Right lobe of liver (tissue), 6 donors: Measurements from ENCODE around the gene NPM1. TPM values are rescaled to one million over a fixed set of nuclear protein-coding genes. Genes with fewer than 3 reads are reported as not detected.

Source experiments
- ATAC-seq, 4 donors: fragments of 200-7000 bp; cut with Tn5 transposase; one replicate each; pipeline ENCODE4 v1.9.1; 2020; ENCODE audit warnings: mild to moderate bottlenecking in 4 of 4, moderate library complexity in 4 of 4
- DNase-seq, 3 donors: peaks; one replicate each; pipeline ENCODE4 v3.0.0-alpha.2; 2020
- H3K27ac ChIP-seq, 3 donors: fragments of 200-600 bp; one replicate each; pipeline ENCODE4 v1.8.0; 2022
- H3K27me3 ChIP-seq, 2 donors: fragments of 200-600 bp; one replicate each; pipeline ENCODE4 v1.8.0; 2022
- H3K36me3 ChIP-seq, 4 donors: fragments of 200-600 bp; sonication (generic) in 1 of 4; one replicate each; pipeline versions ENCODE4 v1.5.1 to v1.8.0; 2017 to 2022; ENCODE audit warnings: control low read depth in 1 of 4
- H3K4me1 ChIP-seq, 4 donors: fragments of 200-600 bp; sonication (generic) in 1 of 4; one replicate each; pipeline versions ENCODE4 v1.5.1 to v1.8.0; 2017 to 2022; ENCODE audit warnings: control low read depth in 1 of 4
- H3K4me3 ChIP-seq, 3 donors: fragments of 200-600 bp; one replicate each; pipeline ENCODE4 v1.8.0; 2022
- H3K9me3 ChIP-seq, 4 donors: fragments of 200-600 bp; sonication (generic) in 1 of 4; one replicate each; pipeline versions ENCODE4 v1.5.1 to v1.8.0; 2017 to 2022; ENCODE audit warnings: control low read depth in 1 of 4
- POLR2A ChIP-seq: fragments of 450-650 bp; IDR thresholded peaks from one replicate; pipeline ENCODE4 v1.6.1; 2017; ENCODE audit warnings: antibody characterized with exemption, mild to moderate bottlenecking
- WGBS: methylation state at CpG from one replicate; pipeline ENCODE4 v1.1.6; 2018; ENCODE audit warnings: low coverage, low lambda C conversion rate; ENCODE audit not compliant: insufficient coverage; ENCODE audit errors: missing lambda C conversion rate; 5-methylcytosine and 5-hydroxymethylcytosine counted together
- intact Hi-C, 2 donors: fragments of 100-400 bp; cut with DNase I; formaldehyde crosslinking; loops; one replicate each; pipeline versions ENCODE4 v1.11.2 to v1.14.1; 2022
- total RNA-seq, 6 experiments: library from RNA; depleted of rRNA in 2 of 6; stranded (reverse); fragments of >200 nt in 2 of 6; fragmentation: NEBNext Ultra II Directional in 3 of 6; extraction: Animal tissue kit (Norgen Biotek cat#: 25700) in 3 of 6; gene quantifications; one replicate each; pipeline versions ENCODE4 v1.1.0 to v1.2.4, GENCODE V29; 2016 to 2023
- TF ChIP-seq, protein P1 (sequence below), 4 donors: fragments of 200-600 bp in 3 of 4; fragments of 450-650 bp in 1 of 4; IDR thresholded peaks; one replicate each; pipeline versions ENCODE4 v1.5.1 to v1.8.0; 2016 to 2022; ENCODE audit warnings: antibody characterized with exemption in 4 of 4, mild to moderate bottlenecking in 2 of 4
- donor health status: DM: no; HTN: yes; CAD: no.
- donor health status: DM: no; HTN: no; CAD: no.
- donor health status: DM: no; HTN: no; CAD: no.
- donor health status: DM: no; HTN: yes; CAD: no.
- donor health status: DM: no; HTN: yes; CAD: no.

NPM1 gene
- total RNA-seq, 6 experiments from 2014 or later = 196 to 310 (median 258) TPM

DNA sequence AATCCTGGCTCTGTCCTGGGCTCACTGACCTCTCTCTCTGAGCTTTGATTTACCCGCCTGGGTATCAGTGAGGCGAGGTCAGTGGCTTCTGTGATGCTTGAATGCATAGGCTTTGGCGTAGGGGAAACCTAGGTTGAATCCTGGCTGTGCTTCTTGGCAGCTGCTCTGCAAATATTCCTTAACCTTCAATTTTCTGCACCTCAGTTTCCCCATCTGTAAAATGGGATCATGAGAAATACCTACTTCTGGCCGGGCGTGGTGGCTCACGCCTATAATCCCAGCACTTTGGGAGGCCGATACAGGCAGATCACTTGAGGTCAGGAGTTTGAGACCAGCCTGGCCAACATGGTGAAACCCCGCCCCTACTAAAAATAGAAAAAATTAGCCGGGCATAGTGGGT lies 39.0 kb downstream of the NPM1 start:
- no peak for DNase-seq

DNA sequence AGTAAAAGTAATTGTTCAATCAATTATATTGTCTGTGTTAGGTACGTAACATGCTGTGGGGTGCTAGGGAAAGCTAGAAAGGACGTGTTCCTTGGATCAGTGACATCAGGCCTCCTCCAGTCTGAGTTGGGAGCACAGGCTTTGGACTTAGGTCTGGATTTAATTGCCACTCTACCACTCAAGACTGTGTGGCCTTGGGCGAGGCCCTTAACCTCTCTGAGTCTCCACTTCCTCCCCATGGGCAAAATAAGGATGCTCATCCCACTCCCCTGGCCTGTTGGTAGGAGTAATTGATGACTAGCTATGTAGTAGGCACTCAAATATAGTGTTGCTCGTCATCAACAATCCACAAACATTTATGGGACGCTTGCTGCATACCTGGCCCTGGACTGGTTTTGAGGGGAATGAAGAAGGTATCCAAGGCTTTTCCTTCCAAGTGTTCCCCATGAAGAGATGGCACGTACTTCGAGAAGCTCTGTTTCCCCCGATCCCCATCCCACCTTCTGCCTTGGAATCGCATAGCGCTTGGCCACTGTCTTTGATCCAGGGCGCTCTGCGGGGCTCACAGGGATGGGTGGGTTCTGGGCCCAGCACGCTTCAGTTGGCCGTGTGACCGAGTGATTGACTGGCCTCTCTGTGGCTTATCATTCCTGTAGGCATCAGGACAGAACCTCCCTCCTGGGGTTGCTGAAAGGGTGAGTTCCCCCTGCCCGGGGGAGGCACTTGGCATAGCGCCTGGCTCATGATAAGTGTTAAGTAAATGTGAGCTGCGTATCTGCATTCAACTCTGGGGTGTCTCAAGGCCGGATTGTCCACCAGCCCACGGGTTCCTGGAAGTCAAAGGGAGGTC lies 39.9 kb downstream of the NPM1 start:
- Histone ChIP-seq H3K4me3 (no peak overlapping the region), H3K4me1 (no peaks in the 10 kb centered on the region), H3K36me3 (no peaks in the 10 kb centered on the region), H3K27me3 (no peaks in the 10 kb centered on the region), H3K9me3 (no peaks in the 10 kb centered on the region), H3K27ac (no peak overlapping the region)
- WGBS = 75% methylated on average over 12 of the region's 20 CpGs
- ATAC-seq (no peak), DNase-seq (no peak)
- intact Hi-C loops = no loop called here
- TF ChIP-seq, protein P1, sequence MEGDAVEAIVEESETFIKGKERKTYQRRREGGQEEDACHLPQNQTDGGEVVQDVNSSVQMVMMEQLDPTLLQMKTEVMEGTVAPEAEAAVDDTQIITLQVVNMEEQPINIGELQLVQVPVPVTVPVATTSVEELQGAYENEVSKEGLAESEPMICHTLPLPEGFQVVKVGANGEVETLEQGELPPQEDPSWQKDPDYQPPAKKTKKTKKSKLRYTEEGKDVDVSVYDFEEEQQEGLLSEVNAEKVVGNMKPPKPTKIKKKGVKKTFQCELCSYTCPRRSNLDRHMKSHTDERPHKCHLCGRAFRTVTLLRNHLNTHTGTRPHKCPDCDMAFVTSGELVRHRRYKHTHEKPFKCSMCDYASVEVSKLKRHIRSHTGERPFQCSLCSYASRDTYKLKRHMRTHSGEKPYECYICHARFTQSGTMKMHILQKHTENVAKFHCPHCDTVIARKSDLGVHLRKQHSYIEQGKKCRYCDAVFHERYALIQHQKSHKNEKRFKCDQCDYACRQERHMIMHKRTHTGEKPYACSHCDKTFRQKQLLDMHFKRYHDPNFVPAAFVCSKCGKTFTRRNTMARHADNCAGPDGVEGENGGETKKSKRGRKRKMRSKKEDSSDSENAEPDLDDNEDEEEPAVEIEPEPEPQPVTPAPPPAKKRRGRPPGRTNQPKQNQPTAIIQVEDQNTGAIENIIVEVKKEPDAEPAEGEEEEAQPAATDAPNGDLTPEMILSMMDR (IDR thresholded peaks at IDR 0.05) = no peak
- no peak for TF ChIP-seq POLR2A

More for the DNA sequence above, 39.0 kb downstream of the NPM1 start:
- no peaks in the 10 kb centered on the region for H3K36me3 ChIP-seq
- H3K9me3 ChIP-seq = no peaks in the 10 kb centered on the region
- H3K27ac ChIP-seq = no peak overlapping the region
- no peak for ATAC-seq
- intact Hi-C loops = no loop called here
- H3K4me3 ChIP-seq = no peak overlapping the region
- H3K27me3 ChIP-seq = no peaks in the 10 kb centered on the region
- TF ChIP-seq, protein P1 (IDR thresholded peaks at IDR 0.05) = no peak
- TF ChIP-seq POLR2A = no peak
- H3K4me1 ChIP-seq = no peaks in the 10 kb centered on the region
- WGBS = 95% methylated on average over 7 of the region's 9 CpGs

DNA sequence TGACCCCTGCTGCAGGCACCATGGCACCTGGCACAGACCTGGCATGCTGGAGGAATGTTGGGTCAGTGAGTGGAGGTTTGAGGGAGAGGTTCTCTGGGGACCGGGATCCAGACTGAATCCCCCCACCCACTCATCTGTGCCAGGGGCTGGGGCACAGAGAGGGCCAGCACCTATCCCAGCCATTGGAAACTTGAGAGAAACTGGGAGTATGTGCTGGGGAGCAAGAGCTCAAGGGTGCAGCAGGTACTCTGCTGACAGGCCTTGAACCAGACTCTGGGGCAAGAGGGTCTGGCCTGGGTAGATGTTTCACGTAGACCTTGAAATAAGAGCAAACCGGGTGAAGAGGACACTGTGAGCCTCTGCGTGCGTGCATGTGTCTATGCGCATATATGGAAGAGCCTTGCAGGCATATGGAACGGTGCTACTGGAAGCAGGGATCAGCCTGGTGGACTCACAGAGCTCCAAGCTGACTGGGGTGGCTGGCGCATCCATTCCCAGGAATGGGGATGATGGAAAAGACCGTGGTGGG lies 40.6 kb downstream of the NPM1 start:
- H3K4me1 ChIP-seq = no peaks in the 10 kb centered on the region
- no peak overlapping the region for H3K27ac ChIP-seq
- DNase-seq (no peak), ATAC-seq (no peak)
- no peaks in the 10 kb centered on the region for H3K9me3 ChIP-seq
- intact Hi-C loops = no loop called here
- no peaks in the 10 kb centered on the region for H3K27me3 ChIP-seq
- TF ChIP-seq, protein P1 (IDR thresholded peaks at IDR 0.05) = no peak
- H3K36me3 ChIP-seq = no peaks in the 10 kb centered on the region
- H3K4me3 ChIP-seq = no peak overlapping the region
- WGBS = 87% methylated on average over 7 of the region's 9 CpGs

DNA sequence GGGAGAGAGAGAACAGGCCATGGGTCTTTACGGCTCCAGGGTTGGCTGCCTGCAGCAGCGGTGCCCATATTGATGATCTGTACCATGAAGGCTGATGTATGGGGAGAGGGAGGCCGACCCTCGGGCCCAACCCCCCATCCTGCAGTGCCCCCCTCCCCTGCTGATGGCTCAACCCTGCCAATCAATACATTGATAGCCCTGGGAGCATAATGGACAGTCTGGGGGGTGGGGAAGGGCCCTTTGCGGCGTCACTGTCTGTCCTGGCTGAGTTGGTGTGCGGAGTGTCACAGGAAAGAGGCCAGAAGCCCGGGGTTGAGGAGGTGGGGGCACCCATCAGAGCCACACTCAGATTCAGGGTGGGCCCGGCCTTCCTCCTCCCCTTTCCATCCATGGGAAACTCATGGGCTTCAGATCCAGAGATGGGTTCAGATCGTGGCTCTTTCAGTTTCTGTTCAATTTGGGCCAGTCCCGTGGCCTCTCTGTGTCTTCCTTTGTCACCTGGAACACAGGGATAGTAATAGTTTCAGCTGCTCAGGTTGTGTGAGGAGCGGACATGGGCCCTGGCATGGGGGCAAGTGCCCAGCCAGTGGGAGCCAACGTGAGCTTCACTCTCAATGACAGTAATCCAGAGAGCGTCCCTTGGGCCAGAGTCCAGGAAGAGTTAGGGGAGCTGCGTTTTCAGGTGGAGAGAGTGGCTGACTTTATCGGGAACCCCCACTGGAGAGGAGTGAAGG lies 41.3 kb downstream of the NPM1 start:
- no peaks in the 10 kb centered on the region for H3K27me3 ChIP-seq
- H3K36me3 ChIP-seq = no peaks in the 10 kb centered on the region
- TF ChIP-seq, protein P1 (IDR thresholded peaks at IDR 0.05) = no peak
- TF ChIP-seq POLR2A = no peak
- H3K4me3 ChIP-seq = no peak overlapping the region
- intact Hi-C loops = no loop called here
- ATAC-seq = no peak
- 71% methylated on average over 6 of the region's 16 CpGs for WGBS
- no peaks in the 10 kb centered on the region for H3K4me1 ChIP-seq
- no peak for DNase-seq
- H3K27ac ChIP-seq = no peak overlapping the region
- no peaks in the 10 kb centered on the region for H3K9me3 ChIP-seq
